ENCODE results near the gene ZSCAN31. TPM values are rescaled to one million over a fixed set of nuclear protein-coding genes. Genes with fewer than 3 reads are reported as not detected.

Gene ZSCAN31
- total RNA-seq, 1 experiment from 2014 or later: 10.1 TPM

DNA sequence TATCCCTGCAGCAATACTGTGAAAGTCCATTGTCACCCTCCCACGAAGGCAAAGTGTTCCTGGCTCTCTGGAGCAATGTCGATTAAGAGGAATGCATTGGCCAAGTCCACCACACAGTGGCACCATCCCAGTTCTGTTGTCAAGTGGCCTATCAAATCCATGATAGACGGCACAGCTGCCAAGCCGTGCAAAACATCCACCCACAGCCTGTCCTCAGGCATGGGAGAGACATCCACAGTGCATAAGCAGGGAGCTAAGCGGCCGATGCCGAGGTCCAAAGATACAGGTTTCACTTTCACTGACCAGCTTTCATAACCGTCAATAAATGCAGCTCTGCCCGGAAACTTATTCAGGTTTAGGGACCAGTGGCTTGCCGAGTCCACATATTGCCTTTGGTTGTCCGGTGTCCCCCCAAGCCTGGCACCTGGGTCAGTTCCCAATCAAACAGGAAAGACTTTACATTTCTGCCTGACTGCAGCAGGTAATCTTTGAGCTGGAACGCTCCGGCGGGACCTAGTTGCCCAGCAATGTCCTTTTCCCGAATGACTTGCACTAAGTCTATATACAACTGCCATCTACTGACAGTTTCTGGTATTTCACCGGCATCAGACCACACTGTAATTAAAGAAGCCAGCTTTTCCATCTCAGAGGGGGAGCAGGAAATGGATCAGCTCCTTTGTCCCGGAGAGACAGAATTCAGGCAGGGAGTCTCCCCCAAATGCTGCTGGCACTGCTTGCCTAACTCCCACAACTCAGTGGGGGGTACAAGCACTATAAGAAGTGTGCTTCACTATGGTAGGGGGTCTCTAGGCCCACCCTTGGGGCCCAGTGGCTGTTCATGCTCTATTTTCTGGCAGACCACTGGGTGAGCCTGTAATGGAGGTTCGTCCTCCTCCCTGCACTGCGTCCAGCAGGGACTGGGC is 20.1 kb upstream of the ZSCAN31 start:
- peaks cover 2 to 4% of the 10 kb centered on the region in 2 experiments; a peak in 1 of 4 replicates for H3K36me3 ChIP-seq (ENCODE audit: control insufficient read depth in 1 of 2, insufficient read depth in 2 of 2, low read length in 2 of 2)
- no TSS peak for BruUV-seq (replicated peaks)
- intact Hi-C loops (cut with micrococcal nuclease): loop anchor here (1.0 to 10.0 kb wide), 5 partner anchors 104 to 451 kb away; partner anchors contain the start of genes ZKSCAN4 and ZKSCAN8
- ChIA-PET RAD21 (ENCODE audit: low non-redundant PET in 1 of 2, low total read pairs in 2 of 2, uncharacterized antibody in 2 of 2, unreplicated experiment in 2 of 2) (interaction anchor here (0.7 to 1.7 kb wide), 5 partner anchors 104 to 461 kb away, joined by 3 to 4 read pairs (median 3); partner anchors contain the start of genes ZKSCAN4 (in 2 of the 2) and ZKSCAN8 (in 2 of the 2)), CTCF (interaction anchor here (0.6 to 2.7 kb wide), 21 partner anchors 11 to 519 kb away, joined by 3 to 20 read pairs (median 4); partner anchors contain the start of genes ZKSCAN4 and ZKSCAN8), POLR2A (interaction anchor here (0.7 to 2.8 kb wide), 13 partner anchors 15 to 544 kb away, joined by 3 to 14 read pairs (median 4); partner anchors contain the start of genes ZKSCAN8 and ZSCAN16)
- H3K4me3 ChIP-seq (replicated peaks in 1 of 2; ENCODE audit: low read depth in 1 of 2, low read length in 2 of 2): peak overlapping the region; percentile 46 to 63
- peak; percentile 72 for ATAC-seq
- H3K9ac ChIP-seq (ENCODE audit: low read length): peak overlapping the region; percentile 70
- no peaks in the 10 kb centered on the region for H3K9me2 ChIP-seq (ENCODE audit: insufficient read depth)
- peak overlapping the region; percentile 85 for H3K27ac ChIP-seq (ENCODE audit: low read depth, low read length)
- no peaks in the 10 kb centered on the region for H3K9me3 ChIP-seq (ENCODE audit: control insufficient read depth in 1 of 2, insufficient read depth in 1 of 2, low read depth in 1 of 2, low read length in 2 of 2)
- peak overlapping the region; percentile 94 for H3K4me2 ChIP-seq (ENCODE audit: low read length)
- H4K20me1 ChIP-seq (ENCODE audit: insufficient read depth): no peaks in the 10 kb centered on the region
- peaks cover 57% of the 10 kb centered on the region for H3K79me2 ChIP-seq (ENCODE audit: insufficient read depth, low read length)
- peaks cover 39 to 56% of the 10 kb centered on the region in 2 experiments for H3K4me1 ChIP-seq (ENCODE audit: control insufficient read depth in 1 of 2, insufficient read depth in 2 of 2, low read length in 2 of 2)
- H2AFZ ChIP-seq (ENCODE audit: low read depth, low read length, poor library complexity, severe bottlenecking): no peak overlapping the region
- peak; percentile 72 for DNase-seq (ENCODE audit: low read depth, low spot score)
- TF ChIP-seq POLR2AphosphoS5 (IDR thresholded peaks at IDR 0.05; ENCODE audit: low read depth, low read length) (no peak), CBX3 (IDR thresholded peaks at IDR 0.05; ENCODE audit: low read depth) (peak; percentile 39; the same call in 1 of the 2 replicates), RAD21 (IDR thresholded peaks at IDR 0.05; ENCODE audit: low read depth) (peak; percentile 84)
- TF ChIP-seq, protein P1, sequence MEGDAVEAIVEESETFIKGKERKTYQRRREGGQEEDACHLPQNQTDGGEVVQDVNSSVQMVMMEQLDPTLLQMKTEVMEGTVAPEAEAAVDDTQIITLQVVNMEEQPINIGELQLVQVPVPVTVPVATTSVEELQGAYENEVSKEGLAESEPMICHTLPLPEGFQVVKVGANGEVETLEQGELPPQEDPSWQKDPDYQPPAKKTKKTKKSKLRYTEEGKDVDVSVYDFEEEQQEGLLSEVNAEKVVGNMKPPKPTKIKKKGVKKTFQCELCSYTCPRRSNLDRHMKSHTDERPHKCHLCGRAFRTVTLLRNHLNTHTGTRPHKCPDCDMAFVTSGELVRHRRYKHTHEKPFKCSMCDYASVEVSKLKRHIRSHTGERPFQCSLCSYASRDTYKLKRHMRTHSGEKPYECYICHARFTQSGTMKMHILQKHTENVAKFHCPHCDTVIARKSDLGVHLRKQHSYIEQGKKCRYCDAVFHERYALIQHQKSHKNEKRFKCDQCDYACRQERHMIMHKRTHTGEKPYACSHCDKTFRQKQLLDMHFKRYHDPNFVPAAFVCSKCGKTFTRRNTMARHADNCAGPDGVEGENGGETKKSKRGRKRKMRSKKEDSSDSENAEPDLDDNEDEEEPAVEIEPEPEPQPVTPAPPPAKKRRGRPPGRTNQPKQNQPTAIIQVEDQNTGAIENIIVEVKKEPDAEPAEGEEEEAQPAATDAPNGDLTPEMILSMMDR (IDR thresholded peaks at IDR 0.05 in 2 of 3, conservative IDR thresholded peaks at IDR 0.05 in 1 of 3; ENCODE audit: borderline replicate concordance in 1 of 3, insufficient read depth in 1 of 3, low read depth in 2 of 3, low read length in 2 of 3): peak; percentile 60 to 69 (median 62)
- TF ChIP-seq, protein P2, sequence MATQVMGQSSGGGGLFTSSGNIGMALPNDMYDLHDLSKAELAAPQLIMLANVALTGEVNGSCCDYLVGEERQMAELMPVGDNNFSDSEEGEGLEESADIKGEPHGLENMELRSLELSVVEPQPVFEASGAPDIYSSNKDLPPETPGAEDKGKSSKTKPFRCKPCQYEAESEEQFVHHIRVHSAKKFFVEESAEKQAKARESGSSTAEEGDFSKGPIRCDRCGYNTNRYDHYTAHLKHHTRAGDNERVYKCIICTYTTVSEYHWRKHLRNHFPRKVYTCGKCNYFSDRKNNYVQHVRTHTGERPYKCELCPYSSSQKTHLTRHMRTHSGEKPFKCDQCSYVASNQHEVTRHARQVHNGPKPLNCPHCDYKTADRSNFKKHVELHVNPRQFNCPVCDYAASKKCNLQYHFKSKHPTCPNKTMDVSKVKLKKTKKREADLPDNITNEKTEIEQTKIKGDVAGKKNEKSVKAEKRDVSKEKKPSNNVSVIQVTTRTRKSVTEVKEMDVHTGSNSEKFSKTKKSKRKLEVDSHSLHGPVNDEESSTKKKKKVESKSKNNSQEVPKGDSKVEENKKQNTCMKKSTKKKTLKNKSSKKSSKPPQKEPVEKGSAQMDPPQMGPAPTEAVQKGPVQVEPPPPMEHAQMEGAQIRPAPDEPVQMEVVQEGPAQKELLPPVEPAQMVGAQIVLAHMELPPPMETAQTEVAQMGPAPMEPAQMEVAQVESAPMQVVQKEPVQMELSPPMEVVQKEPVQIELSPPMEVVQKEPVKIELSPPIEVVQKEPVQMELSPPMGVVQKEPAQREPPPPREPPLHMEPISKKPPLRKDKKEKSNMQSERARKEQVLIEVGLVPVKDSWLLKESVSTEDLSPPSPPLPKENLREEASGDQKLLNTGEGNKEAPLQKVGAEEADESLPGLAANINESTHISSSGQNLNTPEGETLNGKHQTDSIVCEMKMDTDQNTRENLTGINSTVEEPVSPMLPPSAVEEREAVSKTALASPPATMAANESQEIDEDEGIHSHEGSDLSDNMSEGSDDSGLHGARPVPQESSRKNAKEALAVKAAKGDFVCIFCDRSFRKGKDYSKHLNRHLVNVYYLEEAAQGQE (IDR thresholded peaks at IDR 0.05; ENCODE audit: low read depth): no peak
- no peaks in the 10 kb centered on the region for H3K27me3 ChIP-seq (ENCODE audit: insufficient read depth, low read length)
